ENCODE measurements around the gene PAFAH1B1. TPM values are rescaled to one million over a fixed set of nuclear protein-coding genes. Genes with fewer than 3 reads are reported as not detected.

PAFAH1B1 gene
- 163 to 191 TPM (median 186 TPM) in 5 replicates for total RNA-seq (2022; extraction: Qiagen RNA extraction; ENCODE audit: low read depth)

GRCh38 chr17:2592971-2593820, at the start of gene PAFAH1B1:
PAFAH1B1 (plus strand) TSS chr17:2593654; CDS start chr17:2638289, 44,635 bp downstream.

GRCh38 chr17:2711608-2712299, 118.3 kb downstream of the PAFAH1B1 start, which contains the start of gene CLUH:
CLUH (minus strand) TSS chr17:2711764; CDS start chr17:2711661, 103 bp downstream.

Other genes with a start within 250 kb of the PAFAH1B1 start
- gene MNT, start 192.6 kb upstream of the PAFAH1B1 start, total RNA-seq (2022; extraction: Qiagen RNA extraction; ENCODE audit: low read depth) = 13.1 to 15.9 TPM (median 15.0 TPM) in 5 replicates
- 26.9 to 35.9 TPM (median 34.2 TPM) in 5 replicates for gene METTL16, start 81.8 kb upstream of the PAFAH1B1 start, total RNA-seq (2022; extraction: Qiagen RNA extraction; ENCODE audit: low read depth)
- gene CLUH, start 118.1 kb downstream of the PAFAH1B1 start, total RNA-seq (2022; extraction: Qiagen RNA extraction; ENCODE audit: low read depth) = 91.4 to 118 TPM (median 112 TPM) in 5 replicates
- 0.07 to 0.17 TPM (median 0.16 TPM) in 5 replicates for gene CCDC92B, start 156.0 kb downstream of the PAFAH1B1 start, total RNA-seq (2022; extraction: Qiagen RNA extraction; ENCODE audit: low read depth)
- 23.5 to 34.0 TPM (median 31.6 TPM) in 5 replicates for gene RAP1GAP2, start 202.8 kb downstream of the PAFAH1B1 start, total RNA-seq (2022; extraction: Qiagen RNA extraction; ENCODE audit: low read depth)